Fibroblast of lung (primary cell): Measurements from ENCODE around the gene MAPKAPK2. TPM values are rescaled to one million over a fixed set of nuclear protein-coding genes. Genes with fewer than 3 reads are reported as not detected.
A peak's percentile ranks its signal among the peaks of the same experiment; 100 is the strongest.

ENCODE experiments used
- DNase-seq, 2 donors: peaks; one replicate each; pipeline versions ENCODE4 v3.0.0 to v3.0.0-alpha.2; 2010; ENCODE audit warnings: low read depth in 2 of 2
- H2AFZ ChIP-seq: 2 replicates; pipeline ENCODE4 v1.5.1; 2012; ENCODE audit warnings: low read length, control low read depth, inconsistent platforms
- H3K27ac ChIP-seq: 2 replicates; pipeline ENCODE4 v1.5.1; 2011; ENCODE audit warnings: low read length, control low read depth; ENCODE audit not compliant: insufficient read depth
- H3K27me3 ChIP-seq: 2 replicates; pipeline ENCODE4 v1.5.1; 2011; ENCODE audit warnings: mild to moderate bottlenecking, low read length; ENCODE audit not compliant: control insufficient read depth, insufficient read depth
- H3K36me3 ChIP-seq: 2 replicates; pipeline ENCODE4 v1.5.1; 2011; ENCODE audit warnings: low read length; ENCODE audit not compliant: control insufficient read depth, insufficient read depth
- H3K4me1 ChIP-seq: 2 replicates; pipeline ENCODE4 v1.5.1; 2011; ENCODE audit warnings: low read length; ENCODE audit not compliant: control insufficient read depth, insufficient read depth; ENCODE audit errors: extremely low read depth
- H3K4me2 ChIP-seq: 2 replicates; pipeline ENCODE4 v1.5.1; 2011; ENCODE audit warnings: low read length, control low read depth; ENCODE audit not compliant: insufficient read depth; ENCODE audit errors: extremely low read depth
- H3K4me3 ChIP-seq, 4 experiments: fragments of 200-600 bp in 1 of 4; sonication (generic) in 1 of 4; replicated peaks in 1 of 4; 2 replicates each; pipeline ENCODE4 v1.5.1; 2011 to 2016; ENCODE audit warnings: low read length in 4 of 4, low read depth in 3 of 4, mild to moderate bottlenecking in 3 of 4, control low read depth in 2 of 4, inconsistent platforms in 1 of 4, mixed read lengths in 1 of 4; ENCODE audit not compliant: insufficient read depth in 1 of 4; ENCODE audit errors: control extremely low read depth in 1 of 4
- H3K79me2 ChIP-seq: 2 replicates; pipeline ENCODE4 v1.5.1; 2012; ENCODE audit warnings: mild to moderate bottlenecking, low read length, inconsistent platforms; ENCODE audit not compliant: control insufficient read depth, insufficient read depth
- H3K9ac ChIP-seq: 2 replicates; pipeline ENCODE4 v1.5.1; 2011; ENCODE audit warnings: mild to moderate bottlenecking, low read length, control low read depth; ENCODE audit not compliant: insufficient read depth
- H3K9me3 ChIP-seq: 2 replicates; pipeline ENCODE4 v1.5.1; 2012; ENCODE audit warnings: low read depth, low read length; ENCODE audit not compliant: control insufficient read depth, insufficient read depth
- H4K20me1 ChIP-seq: 2 replicates; pipeline ENCODE4 v1.5.1; 2011; ENCODE audit warnings: low read length; ENCODE audit not compliant: control insufficient read depth, insufficient read depth; ENCODE audit errors: extremely low read depth
- CTCF ChIP-seq, 2 donors: IDR thresholded peaks in 1 of 2; conservative IDR thresholded peaks in 1 of 2; 1 replicate in 1 of 2; 2 replicates in 1 of 2; pipeline ENCODE4 v1.5.1; 2011 to 2012; ENCODE audit warnings: low read length in 2 of 2, control low read depth in 1 of 2, inconsistent platforms in 1 of 2, low read depth in 1 of 2, mild to moderate bottlenecking in 1 of 2
- EZH2 ChIP-seq: IDR thresholded peaks from 2 replicates; pipeline ENCODE4 v1.5.1; 2012; ENCODE audit warnings: low read length, control low read depth, mild to moderate bottlenecking; ENCODE audit errors: missing control alignments
- polyA plus RNA-seq, 2 donors: library from polyadenylated mRNA; depleted of rRNA in 1 of 2; stranded (reverse) in 1 of 2; unstranded in 1 of 2; fragments of >200 nt; gene quantifications; 2 replicates each; pipeline ENCODE4 v1.2.1, GENCODE V29; 2011 to 2012; ENCODE audit warnings: missing spikeins in 1 of 2
- total RNA-seq: library from RNA; depleted of rRNA; stranded (reverse); fragments of >200 nt; gene quantifications from 2 replicates; pipeline ENCODE4 v1.2.1, GENCODE V29; 2014

Gene MAPKAPK2
- total and polyA plus RNA-seq, 2 donors (not counting 1 experiment from before 2014, with no cell fraction given), result 51.9 to 85.7 TPM

GRCh38 chr1:206687915-206688442 is 3.3 kb downstream of the MAPKAPK2 start:
- H3K79me2 ChIP-seq, result peaks cover 74% of the 10 kb centered on the region
- no peaks in the 10 kb centered on the region for H4K20me1 ChIP-seq
- peak overlapping the region; percentile 99 for H3K4me2 ChIP-seq
- H3K4me1 ChIP-seq, result peaks cover 38% of the 10 kb centered on the region
- TF ChIP-seq EZH2 (no peak), CTCF (conservative IDR thresholded peaks at IDR 0.05 in 1 of 2, IDR thresholded peaks at IDR 0.05 in 1 of 2; ENCODE audit: low read depth in 1 of 2, low read length in 2 of 2) (no peak)
- peaks cover 6% of the 10 kb centered on the region for H3K27me3 ChIP-seq
- no peak overlapping the region for H2AFZ ChIP-seq
- H3K4me3 ChIP-seq, result peak overlapping the region; percentile 3 to 87 (median 77)
- peak; percentile 55 to 71 for DNase-seq
- no peak overlapping the region for H3K9ac ChIP-seq
- peak overlapping the region; percentile 69 for H3K27ac ChIP-seq
- no peaks in the 10 kb centered on the region for H3K36me3 ChIP-seq
- H3K9me3 ChIP-seq, result no peaks in the 10 kb centered on the region

- H3K9ac ChIP-seq, result no peak overlapping the region
- H3K27ac ChIP-seq, result no peak overlapping the region
- H4K20me1 ChIP-seq, result peaks cover 2% of the 10 kb centered on the region
- peaks cover 97% of the 10 kb centered on the region for H3K79me2 ChIP-seq
- H3K4me3 ChIP-seq, result no peak overlapping the region
- no peak overlapping the region for H3K4me2 ChIP-seq
- TF ChIP-seq CTCF (conservative IDR thresholded peaks at IDR 0.05 in 1 of 2, IDR thresholded peaks at IDR 0.05 in 1 of 2; ENCODE audit: low read depth in 1 of 2, low read length in 2 of 2) (no peak), EZH2 (no peak)
- DNase-seq, result no peak
- H3K9me3 ChIP-seq, result no peaks in the 10 kb centered on the region
- H2AFZ ChIP-seq, result no peak overlapping the region
- H3K27me3 ChIP-seq, result no peaks in the 10 kb centered on the region
- H3K4me1 ChIP-seq, result peaks cover 53% of the 10 kb centered on the region
- no peaks in the 10 kb centered on the region for H3K36me3 ChIP-seq
Observed at GRCh38 chr1:206690516-206690915, 5.8 kb downstream of the MAPKAPK2 start.

- no peaks in the 10 kb centered on the region for H3K9me3 ChIP-seq
- no peak overlapping the region for H3K4me3 ChIP-seq
- peaks cover 99% of the 10 kb centered on the region for H3K79me2 ChIP-seq
- H4K20me1 ChIP-seq, result peaks cover 2% of the 10 kb centered on the region
- H3K4me1 ChIP-seq, result peaks cover 54% of the 10 kb centered on the region
- TF ChIP-seq CTCF (conservative IDR thresholded peaks at IDR 0.05 in 1 of 2, IDR thresholded peaks at IDR 0.05 in 1 of 2; ENCODE audit: low read depth in 1 of 2, low read length in 2 of 2) (no peak), EZH2 (no peak)
- peaks cover 5% of the 10 kb centered on the region for H3K36me3 ChIP-seq
- H3K4me2 ChIP-seq, result peak overlapping the region; percentile 35
- H3K27ac ChIP-seq, result peak overlapping the region; percentile 79
- H3K27me3 ChIP-seq, result no peaks in the 10 kb centered on the region
- H2AFZ ChIP-seq, result no peak overlapping the region
- H3K9ac ChIP-seq, result no peak overlapping the region
- DNase-seq, result peak in 1 of 2 donors; percentile 35
Observed at GRCh38 chr1:206691604-206692003, 6.9 kb downstream of the MAPKAPK2 start.
